ENCODE results near the gene GPI. TPM values are rescaled to one million over a fixed set of nuclear protein-coding genes. Genes with fewer than 3 reads are reported as not detected.
"Not testable (repeated sequence)": the region's sequence is repeated elsewhere in the genome, so short reads cannot be mapped to it uniquely, and the experiment has no call there.

Gene GPI
- total RNA-seq, 1 donor: 102 TPM

- no peak overlapping the region for H3K4me3 ChIP-seq (ENCODE audit: low read depth, low read length)
- no peak for TF ChIP-seq CTCF (IDR thresholded peaks at IDR 0.05; ENCODE audit: insufficient read depth, low read depth, low read length)
- no peak for DNase-seq (ENCODE audit: low read depth)
These were observed 32.9 kb downstream of the GPI start for GRCh38 chr19:34397853-34398252.

- H3K4me3 ChIP-seq (ENCODE audit: low read depth, low read length): no peak overlapping the region
- TF ChIP-seq CTCF (IDR thresholded peaks at IDR 0.05; ENCODE audit: insufficient read depth, low read depth, low read length): no peak
- DNase-seq (ENCODE audit: low read depth): no peak
These were observed 34.9 kb downstream of the GPI start for GRCh38 chr19:34399886-34400285.

GRCh38 chr19:34400844-34401243, 35.8 kb downstream of the GPI start:
- not testable (repeated sequence) for DNase-seq (ENCODE audit: low read depth); H3K4me3 ChIP-seq (ENCODE audit: low read depth, low read length)

GRCh38 chr19:34402074-34402600, 37.1 kb downstream of the GPI start:
- no peak overlapping the region for H3K4me3 ChIP-seq (ENCODE audit: low read depth, low read length)
- TF ChIP-seq CTCF (IDR thresholded peaks at IDR 0.05; ENCODE audit: insufficient read depth, low read depth, low read length): no peak
- no peak for DNase-seq (ENCODE audit: low read depth)

GRCh38 chr19:34403784-34404108, 38.8 kb downstream of the GPI start:
- H3K4me3 ChIP-seq (ENCODE audit: low read depth, low read length): peak overlapping the region; percentile 97

GRCh38 chr19:34404109-34404909, 39.3 kb downstream of the GPI start, which contains the start of gene PDCD2L:
Gene PDCD2L (plus strand): TSS chr19:34404399. CDS start chr19:34404431, 32 bp downstream.
- TF ChIP-seq CTCF (IDR thresholded peaks at IDR 0.05; ENCODE audit: insufficient read depth, low read depth, low read length): no peak
- peak; percentile 86 for DNase-seq (ENCODE audit: low read depth)
- peak within 1 kb of the TSS; percentile 97 for H3K4me3 ChIP-seq (ENCODE audit: low read depth, low read length)

More at GRCh38 chr19:34403784-34404108, 38.8 kb downstream of the GPI start:
- DNase-seq (ENCODE audit: low read depth): no peak
- no peak for TF ChIP-seq CTCF (IDR thresholded peaks at IDR 0.05; ENCODE audit: insufficient read depth, low read depth, low read length)

- no peak overlapping the region for H3K4me3 ChIP-seq (ENCODE audit: low read depth, low read length)
- DNase-seq (ENCODE audit: low read depth): no peak
- no peak for TF ChIP-seq CTCF (IDR thresholded peaks at IDR 0.05; ENCODE audit: insufficient read depth, low read depth, low read length)
These were observed 41.1 kb downstream of the GPI start for GRCh38 chr19:34405892-34406660.

Measured in fibroblast of villous mesenchyme (primary cell).